Stimulated activated CD4-positive, alpha-beta T cell treated with anti-CD3 and anti-CD28 coated beads, Interleukin-15, amount 100 ng/mL, for 24 hours (primary cell): ENCODE measurements around the gene KTN1.
A peak's percentile ranks its signal among the peaks of the same experiment; 100 is the strongest.

Experiments used
- DNase-seq: peaks from one replicate; pipeline ENCODE4 v3.0.0-alpha.2; 2020

Gene KTN1

GRCh38 chr14:55722054-55722453 lies 142.0 kb downstream of the KTN1 start:
- no peak for DNase-seq

GRCh38 chr14:55724736-55725135 lies 144.7 kb downstream of the KTN1 start:
- DNase-seq: no peak

- DNase-seq: no peak
Observed at GRCh38 chr14:55730592-55731310, 150.7 kb downstream of the KTN1 start.

- no peak for DNase-seq
Observed at GRCh38 chr14:55731311-55731872, 151.4 kb downstream of the KTN1 start.

- DNase-seq: peak; percentile 62
Observed at GRCh38 chr14:55731881-55732498, 152.0 kb downstream of the KTN1 start.

GRCh38 chr14:55733599-55733998 lies 153.6 kb downstream of the KTN1 start:
- no peak for DNase-seq
